Measurements from ENCODE around the gene GALNT10. TPM values are rescaled to one million over a fixed set of nuclear protein-coding genes. Genes with fewer than 3 reads are reported as not detected.
A peak's percentile ranks its signal among the peaks of the same experiment; 100 is the strongest.

Gene GALNT10
- total RNA-seq, 1 donor from 2014 or later: 57.6 TPM

- TF ChIP-seq CTCF (IDR thresholded peaks at IDR 0.05): no peak
- Histone ChIP-seq H3K4me1 (no peaks in the 10 kb centered on the region), H3K27ac (no peak overlapping the region), H3K4me3 (no peak overlapping the region), H3K9me3 (no peaks in the 10 kb centered on the region), H3K27me3 (ENCODE audit: low read depth) (peaks cover 7% of the 10 kb centered on the region), H3K36me3 (no peaks in the 10 kb centered on the region)
- DNase-seq: no peak
- intact Hi-C loops (cut with DNase I): no loop called here
- ATAC-seq: no peak
These were observed 26.9 kb upstream of the GALNT10 start for GRCh38 chr5:154163327-154164248.

- no peak for ATAC-seq
- intact Hi-C loops (cut with DNase I): no loop called here
- no peak for TF ChIP-seq CTCF (IDR thresholded peaks at IDR 0.05)
These were observed 26.3 kb upstream of the GALNT10 start for GRCh38 chr5:154164249-154164581.

DNA sequence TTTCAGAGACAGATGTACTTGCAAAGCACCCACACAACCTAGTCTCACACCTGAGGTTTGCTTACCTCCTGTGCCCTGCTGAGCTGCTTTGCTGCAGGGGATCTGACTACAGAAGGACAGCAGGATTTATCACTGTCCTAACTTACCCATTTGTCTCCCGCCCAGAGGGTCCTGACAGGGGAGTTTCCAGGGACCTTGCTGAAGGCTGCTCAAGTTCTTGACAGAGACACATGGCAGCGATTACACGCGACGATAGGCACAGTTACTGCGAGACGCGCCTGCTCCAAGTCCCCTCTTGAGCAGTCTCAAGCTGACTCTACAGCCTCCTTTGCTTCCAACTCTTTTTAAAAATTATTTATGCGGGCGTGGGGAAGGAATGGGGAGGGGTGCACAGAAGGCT, 24.6 kb upstream of the GALNT10 start:
- no peak overlapping the region for H3K27ac ChIP-seq
- peaks cover 7% of the 10 kb centered on the region for H3K27me3 ChIP-seq (ENCODE audit: low read depth)
- H3K9me3 ChIP-seq: no peaks in the 10 kb centered on the region
- H3K4me3 ChIP-seq: no peak overlapping the region
- DNase-seq (no peak), ATAC-seq (no peak)
- intact Hi-C loops (cut with DNase I): no loop called here
- TF ChIP-seq CTCF (IDR thresholded peaks at IDR 0.05): no peak
- H3K4me1 ChIP-seq: no peaks in the 10 kb centered on the region
- H3K36me3 ChIP-seq: no peaks in the 10 kb centered on the region

More at GRCh38 chr5:154164249-154164581, 26.3 kb upstream of the GALNT10 start:
- Histone ChIP-seq H3K9me3 (no peaks in the 10 kb centered on the region), H3K4me3 (no peak overlapping the region), H3K36me3 (no peaks in the 10 kb centered on the region), H3K4me1 (no peaks in the 10 kb centered on the region), H3K27me3 (ENCODE audit: low read depth) (peaks cover 7% of the 10 kb centered on the region), H3K27ac (no peak overlapping the region)
- DNase-seq: no peak

GRCh38 chr5:154166901-154167791, 23.4 kb upstream of the GALNT10 start:
- Histone ChIP-seq H3K36me3 (no peaks in the 10 kb centered on the region), H3K9me3 (no peaks in the 10 kb centered on the region), H3K4me1 (no peaks in the 10 kb centered on the region), H3K4me3 (no peak overlapping the region), H3K27ac (no peak overlapping the region), H3K27me3 (ENCODE audit: low read depth) (peaks cover 7% of the 10 kb centered on the region)
- intact Hi-C loops (cut with DNase I): no loop called here
- TF ChIP-seq CTCF (IDR thresholded peaks at IDR 0.05): no peak
- ATAC-seq (no peak), DNase-seq (no peak)

DNA sequence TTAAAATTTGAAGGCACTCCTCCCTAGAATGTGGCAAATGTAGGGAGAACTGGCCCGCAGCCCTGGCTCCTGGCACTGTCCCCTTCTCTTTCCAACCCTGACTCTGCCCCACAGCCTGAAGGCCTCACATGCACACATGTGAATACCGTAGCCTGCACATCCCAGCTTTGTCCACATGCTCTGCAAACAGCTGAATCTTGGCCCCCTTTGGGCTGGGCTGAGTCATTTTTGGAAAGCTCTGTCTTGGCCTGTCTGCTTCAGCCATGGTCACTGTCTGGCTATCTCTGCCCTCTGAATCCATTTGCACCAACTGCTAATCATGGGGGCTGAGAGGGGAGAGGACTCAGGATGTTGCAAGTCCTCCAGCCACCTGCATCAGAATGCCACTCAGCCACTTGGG, 22.1 kb upstream of the GALNT10 start:
- no peak for TF ChIP-seq CTCF (IDR thresholded peaks at IDR 0.05)
- no peaks in the 10 kb centered on the region for H3K9me3 ChIP-seq
- H3K4me1 ChIP-seq: no peaks in the 10 kb centered on the region
- ATAC-seq (peak in 1 of 2 donors; percentile 36), DNase-seq (no peak)
- intact Hi-C loops (cut with DNase I): no loop called here
- no peak overlapping the region for H3K27ac ChIP-seq
- no peak overlapping the region for H3K4me3 ChIP-seq
- no peaks in the 10 kb centered on the region for H3K36me3 ChIP-seq
- H3K27me3 ChIP-seq (ENCODE audit: low read depth): peaks cover 7% of the 10 kb centered on the region

All from lower lobe of right lung (tissue), 2 donors.